Gastrocnemius medialis (tissue), 4 donors: ENCODE results near the gene ECI2.

Experiments used
- POLR2A ChIP-seq, 2 donors: fragments of 450-650 bp; IDR thresholded peaks; one replicate each; pipeline ENCODE4 v1.6.1; 2017; ENCODE audit warnings: antibody characterized with exemption in 2 of 2, mild to moderate bottlenecking in 2 of 2, moderate library complexity in 2 of 2
- TF ChIP-seq, protein P1 (sequence below), 5 experiments: fragments of 450-650 bp in 3 of 5; fragments of 200-600 bp in 2 of 5; sonication (generic) in 2 of 5; IDR thresholded peaks in 4 of 5; conservative IDR thresholded peaks in 1 of 5; 1 replicate in 4 of 5; 2 replicates in 1 of 5; pipeline ENCODE4 v1.5.1; 2016 to 2019; ENCODE audit warnings: antibody characterized with exemption in 5 of 5, mild to moderate bottlenecking in 3 of 5, moderate library complexity in 3 of 5

GRCh38 chr6:4170297-4170696 lies 34.9 kb upstream of the ECI2 start:
- TF ChIP-seq, protein P1, sequence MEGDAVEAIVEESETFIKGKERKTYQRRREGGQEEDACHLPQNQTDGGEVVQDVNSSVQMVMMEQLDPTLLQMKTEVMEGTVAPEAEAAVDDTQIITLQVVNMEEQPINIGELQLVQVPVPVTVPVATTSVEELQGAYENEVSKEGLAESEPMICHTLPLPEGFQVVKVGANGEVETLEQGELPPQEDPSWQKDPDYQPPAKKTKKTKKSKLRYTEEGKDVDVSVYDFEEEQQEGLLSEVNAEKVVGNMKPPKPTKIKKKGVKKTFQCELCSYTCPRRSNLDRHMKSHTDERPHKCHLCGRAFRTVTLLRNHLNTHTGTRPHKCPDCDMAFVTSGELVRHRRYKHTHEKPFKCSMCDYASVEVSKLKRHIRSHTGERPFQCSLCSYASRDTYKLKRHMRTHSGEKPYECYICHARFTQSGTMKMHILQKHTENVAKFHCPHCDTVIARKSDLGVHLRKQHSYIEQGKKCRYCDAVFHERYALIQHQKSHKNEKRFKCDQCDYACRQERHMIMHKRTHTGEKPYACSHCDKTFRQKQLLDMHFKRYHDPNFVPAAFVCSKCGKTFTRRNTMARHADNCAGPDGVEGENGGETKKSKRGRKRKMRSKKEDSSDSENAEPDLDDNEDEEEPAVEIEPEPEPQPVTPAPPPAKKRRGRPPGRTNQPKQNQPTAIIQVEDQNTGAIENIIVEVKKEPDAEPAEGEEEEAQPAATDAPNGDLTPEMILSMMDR (IDR thresholded peaks at IDR 0.05 in 4 of 5, conservative IDR thresholded peaks at IDR 0.05 in 1 of 5) = no peak
- no peak for TF ChIP-seq POLR2A (IDR thresholded peaks at IDR 0.05)
